Endothelial cell of umbilical vein (primary cell): ENCODE data around the gene POU3F3. TPM values are rescaled to one million over a fixed set of nuclear protein-coding genes. Genes with fewer than 3 reads are reported as not detected.

Source experiments
- BruUV-seq: library from RNA; stranded (reverse); fragments of 400-500 nt; replicated peaks from 2 replicates; lab custom pipeline; 2021; lab: Mats Ljungman, UMichigan
- CTCF ChIA-PET: fragments of 300-600, 350-600 bp; sonication (Branson Sonifier 250); formaldehyde crosslinking; loops from one replicate; lab custom pipeline; 2021; ENCODE audit warnings: antibody characterized with exemption, inconsistent platforms; lab: Charles Lee
- POLR2A ChIA-PET: fragments of 300-600, 350-600 bp; sonication (Branson Sonifier 250); formaldehyde crosslinking; loops from one replicate; lab custom pipeline; 2021; ENCODE audit warnings: antibody characterized with exemption, inconsistent platforms; lab: Charles Lee
- DNase-seq: peaks from one replicate; pipeline ENCODE4 v3.0.0-alpha.2; 2011; ENCODE audit warnings: low read depth, low spot score
- FAIRE-seq: peaks from 2 replicates; lab custom pipeline; 2011; peaks lifted over from hg19 to GRCh38; lab: Jason Lieb, UNC
- H2AFZ ChIP-seq: 2 replicates; pipeline ENCODE4 v1.6.0; 2012; ENCODE audit warnings: low read depth, low read length, control low read depth, inconsistent platforms
- H3K27ac ChIP-seq: 2 replicates; pipeline ENCODE4 v1.5.1; 2011; ENCODE audit warnings: low read depth, mild to moderate bottlenecking, control low read depth, low read length, moderate library complexity; ENCODE audit not compliant: insufficient read depth
- H3K27me3 ChIP-seq, 2 experiments: 2 replicates each; pipeline versions ENCODE4 v1.6.0 to v1.6.1; 2011; ENCODE audit warnings: low read length in 2 of 2, mixed read lengths in 1 of 2; ENCODE audit not compliant: control insufficient read depth in 2 of 2, insufficient read depth in 2 of 2
- H3K36me3 ChIP-seq, 2 experiments: 2 replicates in 1 of 2; 3 replicates in 1 of 2; pipeline ENCODE4 v1.5.1; 2011; ENCODE audit warnings: low read length in 2 of 2, mild to moderate bottlenecking in 1 of 2, moderate library complexity in 1 of 2; ENCODE audit not compliant: control insufficient read depth in 2 of 2, insufficient read depth in 2 of 2; ENCODE audit errors: extremely low read depth in 1 of 2
- H3K4me1 ChIP-seq: 3 replicates; pipeline ENCODE4 v1.5.1; 2011; ENCODE audit warnings: mild to moderate bottlenecking, low read length; ENCODE audit not compliant: control insufficient read depth, insufficient read depth; ENCODE audit errors: extremely low read depth
- H3K4me2 ChIP-seq: 2 replicates; pipeline ENCODE4 v1.6.1; 2011; ENCODE audit warnings: low read length, control low read depth, mixed read lengths; ENCODE audit not compliant: insufficient read depth
- H3K4me3 ChIP-seq, 3 experiments: fragments of 200-600 bp in 1 of 3; sonication (generic), shearing (Covaris generic) in 1 of 3; replicated peaks in 1 of 3; 2 replicates each; pipeline ENCODE4 v1.5.1; 2011 to 2016; ENCODE audit warnings: control low read depth in 3 of 3, low read length in 3 of 3, mild to moderate bottlenecking in 2 of 3, inconsistent platforms in 1 of 3, low read depth in 1 of 3, moderate library complexity in 1 of 3; ENCODE audit not compliant: insufficient read depth in 1 of 3
- H3K79me2 ChIP-seq: 2 replicates; pipeline ENCODE4 v1.6.0; 2012; ENCODE audit warnings: low read length, inconsistent platforms; ENCODE audit not compliant: control insufficient read depth, insufficient read depth
- H3K9ac ChIP-seq: replicated peaks from 2 replicates; pipeline ENCODE3; 2011; ENCODE audit warnings: low read length, control low read depth; ENCODE audit not compliant: insufficient read depth; ENCODE audit errors: extremely low read depth
- H3K9me1 ChIP-seq: replicated peaks from 3 replicates; pipeline ENCODE4 v1.6.0; 2011; ENCODE audit warnings: mild to moderate bottlenecking, low read length; ENCODE audit not compliant: control insufficient read depth, insufficient read depth; ENCODE audit errors: extremely low read depth
- H3K9me3 ChIP-seq: replicated peaks from 2 replicates; pipeline ENCODE4 v1.5.1; 2012; ENCODE audit warnings: low read length, inconsistent platforms; ENCODE audit not compliant: control insufficient read depth, insufficient read depth
- H4K20me1 ChIP-seq: replicated peaks from 2 replicates; pipeline ENCODE3; 2011; ENCODE audit warnings: mild to moderate bottlenecking, low read length; ENCODE audit not compliant: control insufficient read depth, insufficient read depth; ENCODE audit errors: extremely low read depth
- EZH2 ChIP-seq: IDR thresholded peaks from 2 replicates; pipeline ENCODE4 v1.6.1; 2012; ENCODE audit warnings: borderline replicate concordance, low read depth, mild to moderate bottlenecking, moderate library complexity, low read length, inconsistent platforms; ENCODE audit not compliant: severe bottlenecking
- FOS ChIP-seq: IDR thresholded peaks from 2 replicates; pipeline ENCODE4 v1.6.1; 2011; ENCODE audit warnings: mild to moderate bottlenecking, low read length, moderate library complexity, borderline replicate concordance; ENCODE audit not compliant: insufficient read depth
- GATA2 ChIP-seq: IDR thresholded peaks from 2 replicates; pipeline ENCODE4 v1.7.0; 2011; ENCODE audit warnings: low read depth, mild to moderate bottlenecking, moderate library complexity, mixed read lengths, low read length; ENCODE audit not compliant: insufficient read length, insufficient read depth
- JUN ChIP-seq: IDR thresholded peaks from 2 replicates; pipeline ENCODE4 v1.6.1; 2011; ENCODE audit warnings: borderline replicate concordance, low read depth; ENCODE audit not compliant: insufficient read length, insufficient read depth
- MYC ChIP-seq: IDR thresholded peaks from one replicate; pipeline ENCODE4 v1.6.1; 2011; ENCODE audit warnings: mild to moderate bottlenecking, low read depth, low read length
- POLR2A ChIP-seq: IDR thresholded peaks from 2 replicates; pipeline ENCODE4 v1.6.1; 2012; ENCODE audit warnings: low read depth, mild to moderate bottlenecking, control low read depth, low read length
- POLR2AphosphoS5 ChIP-seq: IDR thresholded peaks from 2 replicates; pipeline ENCODE4 v1.6.1; 2012; ENCODE audit warnings: low read depth, mild to moderate bottlenecking, control low read depth, low read length, moderate library complexity; ENCODE audit not compliant: insufficient read depth
- dilution Hi-C: fragments of 300-500 bp; cut with MboI; formaldehyde crosslinking; loops from one replicate; pipeline ENCODE4 v1.15.0; 2019; ENCODE audit warnings: low sequenced_read_pairs; ENCODE audit not compliant: extremely low pct_ligation_motif_present
- intact Hi-C: fragments of 100-400 bp; cut with micrococcal nuclease; formaldehyde crosslinking; loops from one replicate; pipeline ENCODE4 v1.10.0; 2022
- polyA plus RNA-seq, 4 experiments: library from polyadenylated mRNA; depleted of rRNA in 3 of 4; stranded (reverse) in 3 of 4; unstranded in 1 of 4; fragments of >200 nt; gene quantifications; 2 replicates each; pipeline versions ENCODE4 v1.2.1 to v1.2.3, GENCODE V29; 2011 to 2012; ENCODE audit warnings: missing spikeins in 1 of 4
- total RNA-seq: library from RNA; stranded (reverse); gene quantifications from 2 replicates; pipeline ENCODE4 v1.2.3, GENCODE V29; 2021
- TF ChIP-seq, protein P1 (sequence below): IDR thresholded peaks from 2 replicates; pipeline ENCODE4 v1.6.1; 2011; ENCODE audit not compliant: insufficient read depth, insufficient read length

POU3F3 gene
- total and polyA plus RNA-seq, 2 donors (not counting 3 experiments of a cell fraction or from before 2014, with no cell fraction given), result not detected

DNA sequence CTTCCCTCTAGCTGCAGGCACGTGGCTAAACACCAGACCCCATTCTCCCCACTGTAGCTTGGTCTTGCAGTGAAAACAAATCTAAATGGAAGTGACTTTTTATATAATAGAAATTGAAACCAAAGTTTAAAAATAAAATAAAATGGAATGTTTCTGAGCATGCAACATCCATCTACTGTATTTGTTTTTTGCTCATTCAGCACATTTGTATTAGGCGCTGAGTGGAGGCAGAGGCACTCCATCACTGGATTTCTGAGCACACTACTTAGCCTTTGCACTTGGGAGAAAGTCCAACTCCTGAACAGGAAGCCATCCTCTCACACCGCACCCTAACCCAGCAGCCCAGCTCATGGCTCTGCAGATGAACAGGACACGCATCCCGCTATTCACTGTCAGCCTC lies 37.8 kb upstream of the POU3F3 start:
- H3K9me1 ChIP-seq, result no peaks in the 10 kb centered on the region
- no peaks in the 10 kb centered on the region for H3K4me1 ChIP-seq
- ChIA-PET POLR2A (interaction anchor here (0.7 kb wide), 1 partner anchor 304 kb away, joined by 4 read pairs; no protein-coding TSS in a partner anchor), CTCF (no interaction called here)
- no peaks in the 10 kb centered on the region for H3K27me3 ChIP-seq
- dilution Hi-C loops, result no loop called here
- H2AFZ ChIP-seq, result no peak overlapping the region
- intact Hi-C loops, result no loop called here
- no peak overlapping the region for H3K4me2 ChIP-seq
- no peak overlapping the region for H3K4me3 ChIP-seq
- TF ChIP-seq MYC (no peak), FOS (no peak), POLR2A (no peak), POLR2AphosphoS5 (no peak)
- TF ChIP-seq, protein P1, sequence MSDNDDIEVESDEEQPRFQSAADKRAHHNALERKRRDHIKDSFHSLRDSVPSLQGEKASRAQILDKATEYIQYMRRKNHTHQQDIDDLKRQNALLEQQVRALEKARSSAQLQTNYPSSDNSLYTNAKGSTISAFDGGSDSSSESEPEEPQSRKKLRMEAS, result no peak
- H3K27ac ChIP-seq, result no peak overlapping the region
- no peaks in the 10 kb centered on the region for H3K79me2 ChIP-seq
- H3K9me3 ChIP-seq, result peaks cover 2% of the 10 kb centered on the region
- H4K20me1 ChIP-seq, result no peaks in the 10 kb centered on the region
- BruUV-seq, result no TSS peak
- no peak for DNase-seq
- FAIRE-seq, result no peak
- H3K9ac ChIP-seq, result no peak overlapping the region
- H3K36me3 ChIP-seq, result no peaks in the 10 kb centered on the region

DNA sequence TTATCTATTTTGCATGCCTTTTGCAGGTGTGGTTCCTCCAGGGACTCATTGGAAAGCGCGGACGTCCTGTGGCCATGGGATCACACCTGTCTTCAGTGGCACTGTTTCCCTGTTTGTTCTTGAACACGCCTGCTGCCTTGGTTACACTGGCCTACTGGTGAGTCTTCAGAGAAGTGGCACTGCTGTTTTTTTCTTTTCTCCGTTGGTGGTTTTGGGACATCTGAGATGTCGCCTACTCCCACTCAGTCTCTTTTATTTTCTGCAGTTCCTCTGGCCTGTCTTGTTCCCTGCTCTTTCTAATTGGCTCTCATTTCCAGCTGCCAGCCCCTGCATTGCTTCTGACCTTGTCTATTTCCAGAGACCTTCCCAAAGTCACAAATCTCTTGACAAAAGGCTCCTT lies 35.7 kb upstream of the POU3F3 start:
- H4K20me1 ChIP-seq, result no peaks in the 10 kb centered on the region
- no peaks in the 10 kb centered on the region for H3K27me3 ChIP-seq
- H3K4me1 ChIP-seq, result no peaks in the 10 kb centered on the region
- H3K9ac ChIP-seq, result no peak overlapping the region
- H3K9me3 ChIP-seq, result peaks cover 2% of the 10 kb centered on the region
- no peak overlapping the region for H2AFZ ChIP-seq
- no peaks in the 10 kb centered on the region for H3K79me2 ChIP-seq
- no peaks in the 10 kb centered on the region for H3K36me3 ChIP-seq
- TF ChIP-seq POLR2AphosphoS5, result no peak
- TF ChIP-seq, protein P1, result no peak
- TF ChIP-seq POLR2A, result no peak
- no peak for TF ChIP-seq MYC
- no peak for TF ChIP-seq FOS
- TF ChIP-seq JUN, result no peak
- no peak for TF ChIP-seq GATA2
- TF ChIP-seq EZH2, result no peak
- dilution Hi-C loops, result no loop called here
- no peak overlapping the region for H3K4me3 ChIP-seq
- DNase-seq (no peak), FAIRE-seq (no peak)
- no peak overlapping the region for H3K27ac ChIP-seq
- H3K4me2 ChIP-seq, result no peak overlapping the region
- POLR2A ChIA-PET, result no interaction called here
- CTCF ChIA-PET, result no interaction called here
- BruUV-seq, result no TSS peak
- no peaks in the 10 kb centered on the region for H3K9me1 ChIP-seq
- intact Hi-C loops, result no loop called here
